Liver (tissue), 3 donors: ENCODE measurements around the gene TGFBR3L.

Experiments used
- ATF3 ChIP-seq: IDR thresholded peaks from 2 replicates; pipeline ENCODE4 v1.6.1; 2016; ENCODE audit warnings: antibody characterized with exemption
- CTCF ChIP-seq: fragments of 150-350 bp; IDR thresholded peaks from 2 replicates; pipeline ENCODE4 v1.5.1; 2017; ENCODE audit warnings: improper control_type of control experiment, low read depth, low read length; ENCODE audit not compliant: missing input control
- EGR1 ChIP-seq, 2 donors: IDR thresholded peaks; 2 replicates each; pipeline ENCODE4 v1.6.1; 2016 to 2018; ENCODE audit warnings: antibody characterized with exemption in 2 of 2, low read depth in 2 of 2
- FOXA1 ChIP-seq: IDR thresholded peaks from 2 replicates; pipeline ENCODE4 v1.6.1; 2016; ENCODE audit warnings: antibody characterized with exemption
- JUND ChIP-seq, 2 donors: IDR thresholded peaks; 2 replicates each; pipeline ENCODE4 v1.6.1; 2016; ENCODE audit warnings: antibody characterized with exemption in 2 of 2
- MAX ChIP-seq: IDR thresholded peaks from 2 replicates; pipeline ENCODE4 v1.6.1; 2016; ENCODE audit warnings: antibody characterized with exemption
- RAD21 ChIP-seq, 2 donors: IDR thresholded peaks; 2 replicates each; pipeline ENCODE4 v1.6.1; 2016; ENCODE audit warnings: antibody characterized with exemption in 2 of 2, mild to moderate bottlenecking in 2 of 2
- RXRA ChIP-seq, 2 donors: IDR thresholded peaks; 2 replicates each; pipeline ENCODE4 v1.6.1; 2017 to 2018; ENCODE audit warnings: antibody characterized with exemption in 2 of 2, mild to moderate bottlenecking in 1 of 2
- TAF1 ChIP-seq: conservative IDR thresholded peaks from 2 replicates; pipeline ENCODE4 v1.6.1; 2016; ENCODE audit warnings: antibody characterized with exemption, mild to moderate bottlenecking
- TF ChIP-seq, protein P1 (sequence below): IDR thresholded peaks from 2 replicates; pipeline ENCODE4 v1.6.1; 2016; ENCODE audit warnings: antibody characterized with exemption
- TF ChIP-seq, protein P2 (sequence below): IDR thresholded peaks from 2 replicates; pipeline ENCODE4 v1.6.1; 2016; ENCODE audit warnings: antibody characterized with exemption, mild to moderate bottlenecking
- donor health status: healthy.
- donor health status: healthy.

DNA sequence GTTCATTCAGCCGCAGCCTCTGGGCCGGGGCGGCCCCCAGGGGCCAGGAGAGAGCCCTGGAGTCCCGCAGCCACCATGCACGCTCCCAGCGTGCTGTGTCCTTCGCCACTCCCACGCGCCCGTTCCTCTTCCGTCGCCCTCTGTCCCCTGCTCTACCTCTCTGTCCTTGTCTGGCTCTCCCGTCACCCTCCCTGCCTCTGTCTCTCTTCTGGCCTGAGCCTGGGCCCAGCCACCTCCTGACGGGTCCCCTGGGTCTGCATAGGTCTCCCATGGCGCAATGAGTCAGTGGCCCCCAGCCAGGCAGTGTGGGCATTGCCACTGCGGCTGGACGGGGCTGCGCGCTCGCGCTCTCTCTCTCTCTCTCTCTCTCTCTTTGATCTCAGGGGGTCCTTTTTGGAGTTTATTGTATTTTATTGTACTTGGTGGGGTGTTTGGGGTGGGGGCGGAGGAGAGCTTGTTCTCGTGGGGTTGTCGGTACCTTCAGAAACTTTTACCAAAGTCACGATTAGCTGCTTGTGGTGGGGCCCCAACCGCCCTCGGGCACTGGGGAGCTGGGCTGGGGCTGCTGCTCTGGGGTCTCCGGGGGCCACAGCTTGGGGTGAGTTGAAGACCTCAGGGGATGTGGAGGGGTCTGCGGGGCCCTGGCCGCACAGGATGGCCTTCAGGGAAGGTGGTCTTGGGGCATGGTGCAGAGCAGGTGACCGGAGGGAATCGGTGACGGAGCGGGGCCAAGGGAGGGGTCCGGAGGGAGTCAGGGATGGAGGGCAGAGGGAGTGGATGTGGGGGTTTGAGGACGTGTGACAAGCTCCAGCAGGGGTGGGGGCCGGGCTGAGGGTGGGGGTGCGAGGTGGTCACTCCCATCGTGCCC lies 1.7 kb upstream of the TGFBR3L start:
- TF ChIP-seq CTCF (no peak), FOXA1 (no peak), MAX (no peak), TAF1 (no peak), RAD21 (IDR thresholded peaks at IDR 0.05) (no peak), EGR1 (IDR thresholded peaks at IDR 0.05; ENCODE audit: low read depth in 2 of 2) (no peak), ATF3 (no peak), JUND (IDR thresholded peaks at IDR 0.05) (no peak), RXRA (IDR thresholded peaks at IDR 0.05) (no peak)
- TF ChIP-seq, protein P1, sequence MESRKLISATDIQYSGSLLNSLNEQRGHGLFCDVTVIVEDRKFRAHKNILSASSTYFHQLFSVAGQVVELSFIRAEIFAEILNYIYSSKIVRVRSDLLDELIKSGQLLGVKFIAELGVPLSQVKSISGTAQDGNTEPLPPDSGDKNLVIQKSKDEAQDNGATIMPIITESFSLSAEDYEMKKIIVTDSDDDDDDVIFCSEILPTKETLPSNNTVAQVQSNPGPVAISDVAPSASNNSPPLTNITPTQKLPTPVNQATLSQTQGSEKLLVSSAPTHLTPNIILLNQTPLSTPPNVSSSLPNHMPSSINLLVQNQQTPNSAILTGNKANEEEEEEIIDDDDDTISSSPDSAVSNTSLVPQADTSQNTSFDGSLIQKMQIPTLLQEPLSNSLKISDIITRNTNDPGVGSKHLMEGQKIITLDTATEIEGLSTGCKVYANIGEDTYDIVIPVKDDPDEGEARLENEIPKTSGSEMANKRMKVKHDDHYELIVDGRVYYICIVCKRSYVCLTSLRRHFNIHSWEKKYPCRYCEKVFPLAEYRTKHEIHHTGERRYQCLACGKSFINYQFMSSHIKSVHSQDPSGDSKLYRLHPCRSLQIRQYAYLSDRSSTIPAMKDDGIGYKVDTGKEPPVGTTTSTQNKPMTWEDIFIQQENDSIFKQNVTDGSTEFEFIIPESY, result no peak
- TF ChIP-seq, protein P2, sequence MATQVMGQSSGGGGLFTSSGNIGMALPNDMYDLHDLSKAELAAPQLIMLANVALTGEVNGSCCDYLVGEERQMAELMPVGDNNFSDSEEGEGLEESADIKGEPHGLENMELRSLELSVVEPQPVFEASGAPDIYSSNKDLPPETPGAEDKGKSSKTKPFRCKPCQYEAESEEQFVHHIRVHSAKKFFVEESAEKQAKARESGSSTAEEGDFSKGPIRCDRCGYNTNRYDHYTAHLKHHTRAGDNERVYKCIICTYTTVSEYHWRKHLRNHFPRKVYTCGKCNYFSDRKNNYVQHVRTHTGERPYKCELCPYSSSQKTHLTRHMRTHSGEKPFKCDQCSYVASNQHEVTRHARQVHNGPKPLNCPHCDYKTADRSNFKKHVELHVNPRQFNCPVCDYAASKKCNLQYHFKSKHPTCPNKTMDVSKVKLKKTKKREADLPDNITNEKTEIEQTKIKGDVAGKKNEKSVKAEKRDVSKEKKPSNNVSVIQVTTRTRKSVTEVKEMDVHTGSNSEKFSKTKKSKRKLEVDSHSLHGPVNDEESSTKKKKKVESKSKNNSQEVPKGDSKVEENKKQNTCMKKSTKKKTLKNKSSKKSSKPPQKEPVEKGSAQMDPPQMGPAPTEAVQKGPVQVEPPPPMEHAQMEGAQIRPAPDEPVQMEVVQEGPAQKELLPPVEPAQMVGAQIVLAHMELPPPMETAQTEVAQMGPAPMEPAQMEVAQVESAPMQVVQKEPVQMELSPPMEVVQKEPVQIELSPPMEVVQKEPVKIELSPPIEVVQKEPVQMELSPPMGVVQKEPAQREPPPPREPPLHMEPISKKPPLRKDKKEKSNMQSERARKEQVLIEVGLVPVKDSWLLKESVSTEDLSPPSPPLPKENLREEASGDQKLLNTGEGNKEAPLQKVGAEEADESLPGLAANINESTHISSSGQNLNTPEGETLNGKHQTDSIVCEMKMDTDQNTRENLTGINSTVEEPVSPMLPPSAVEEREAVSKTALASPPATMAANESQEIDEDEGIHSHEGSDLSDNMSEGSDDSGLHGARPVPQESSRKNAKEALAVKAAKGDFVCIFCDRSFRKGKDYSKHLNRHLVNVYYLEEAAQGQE, result no peak
